Endothelial cell (in vitro differentiated cells): ENCODE results near the gene ROR2. TPM values are rescaled to one million over a fixed set of nuclear protein-coding genes. Genes with fewer than 3 reads are reported as not detected.

Experiments
- DNase-seq: peaks from one replicate; pipeline ENCODE4 v3.0.0; 2021; ENCODE audit warnings: low spot score
- H3K27ac Mint-ChIP-seq: one replicate; pipeline ENCODE4 v1.8.0; 2021; ENCODE audit warnings: mixed read lengths, inconsistent platforms; ENCODE audit not compliant: unreplicated experiment
- H3K27me3 Mint-ChIP-seq: one replicate; pipeline ENCODE4 v1.8.0; 2021; ENCODE audit warnings: mild to moderate bottlenecking, moderate library complexity, mixed read lengths, inconsistent platforms; ENCODE audit not compliant: unreplicated experiment
- H3K36me3 Mint-ChIP-seq: one replicate; pipeline ENCODE4 v1.8.0; 2021; ENCODE audit warnings: mild to moderate bottlenecking, low read depth, mixed read lengths, inconsistent platforms; ENCODE audit not compliant: unreplicated experiment
- H3K4me1 Mint-ChIP-seq: one replicate; pipeline ENCODE4 v1.8.0; 2021; ENCODE audit warnings: mild to moderate bottlenecking, mixed read lengths, inconsistent platforms; ENCODE audit not compliant: unreplicated experiment
- H3K4me3 Mint-ChIP-seq: one replicate; pipeline ENCODE4 v1.8.0; 2021; ENCODE audit warnings: mild to moderate bottlenecking, mixed read lengths, inconsistent platforms; ENCODE audit not compliant: unreplicated experiment
- H3K9me3 Mint-ChIP-seq: one replicate; pipeline ENCODE4 v1.8.0; 2021; ENCODE audit warnings: mixed read lengths, inconsistent platforms; ENCODE audit not compliant: unreplicated experiment
- total RNA-seq: library from RNA; stranded (reverse); fragmentation: NEBNext Ultra II Directional; extraction: Animal tissue kit (Norgen Biotek cat#: 25700); gene quantifications from one replicate; pipeline ENCODE4 v1.2.1, GENCODE V29; 2021; ENCODE audit not compliant: unreplicated experiment
- TF ChIP-seq, protein P1 (sequence below): fragments of 200-600 bp; sonication (generic); IDR thresholded peaks from one replicate; pipeline ENCODE4 v1.5.0; 2021; ENCODE audit warnings: antibody characterized with exemption; ENCODE audit not compliant: unreplicated experiment

The ROR2 gene
- total RNA-seq, 1 donor from 2014 or later, result 3.5 TPM

DNA sequence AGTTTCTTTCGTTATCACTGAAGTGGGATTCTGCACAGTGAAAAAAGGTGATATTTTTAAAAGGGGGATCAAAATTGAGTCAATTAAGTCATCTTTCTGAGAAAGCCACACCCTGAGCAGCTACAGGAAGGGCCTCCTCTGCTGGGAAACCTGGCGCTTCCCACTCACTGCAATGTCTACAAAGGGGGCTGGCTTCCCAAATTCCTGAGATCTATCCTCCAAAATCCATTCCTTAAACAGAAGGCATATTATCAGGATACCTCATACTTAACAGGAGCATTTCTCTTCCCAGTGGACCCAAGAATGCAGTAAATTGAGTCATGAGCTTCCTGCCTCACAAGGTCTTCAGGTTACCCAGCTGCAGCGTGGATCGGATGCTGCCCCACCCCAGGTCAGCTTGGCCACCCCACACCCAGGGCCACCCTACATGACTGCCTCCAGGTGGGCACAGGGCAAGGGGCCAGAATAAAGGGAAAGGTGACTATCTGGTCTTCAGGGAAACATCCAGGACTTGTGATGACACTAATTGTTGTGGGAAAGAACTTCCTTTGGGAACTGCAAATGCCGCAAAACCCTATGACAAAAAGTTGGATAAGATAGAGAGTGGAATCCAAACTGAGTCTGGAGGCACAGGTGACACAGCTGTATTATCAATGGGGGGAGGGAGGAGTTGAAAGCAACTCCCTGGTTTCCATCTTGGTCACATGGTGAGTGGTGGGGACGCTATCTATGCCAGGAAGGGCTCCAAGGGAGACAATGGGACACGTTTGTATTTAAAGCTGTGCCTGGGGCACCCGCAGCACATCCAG, 42.3 kb downstream of the ROR2 start:
- Mint-ChIP-seq H3K27me3 (peaks cover 1% of the 10 kb centered on the region), H3K4me3 (no peak overlapping the region), H3K36me3 (no peaks in the 10 kb centered on the region), H3K9me3 (no peaks in the 10 kb centered on the region), H3K27ac (no peak overlapping the region), H3K4me1 (peaks cover 20% of the 10 kb centered on the region)
- TF ChIP-seq, protein P1, sequence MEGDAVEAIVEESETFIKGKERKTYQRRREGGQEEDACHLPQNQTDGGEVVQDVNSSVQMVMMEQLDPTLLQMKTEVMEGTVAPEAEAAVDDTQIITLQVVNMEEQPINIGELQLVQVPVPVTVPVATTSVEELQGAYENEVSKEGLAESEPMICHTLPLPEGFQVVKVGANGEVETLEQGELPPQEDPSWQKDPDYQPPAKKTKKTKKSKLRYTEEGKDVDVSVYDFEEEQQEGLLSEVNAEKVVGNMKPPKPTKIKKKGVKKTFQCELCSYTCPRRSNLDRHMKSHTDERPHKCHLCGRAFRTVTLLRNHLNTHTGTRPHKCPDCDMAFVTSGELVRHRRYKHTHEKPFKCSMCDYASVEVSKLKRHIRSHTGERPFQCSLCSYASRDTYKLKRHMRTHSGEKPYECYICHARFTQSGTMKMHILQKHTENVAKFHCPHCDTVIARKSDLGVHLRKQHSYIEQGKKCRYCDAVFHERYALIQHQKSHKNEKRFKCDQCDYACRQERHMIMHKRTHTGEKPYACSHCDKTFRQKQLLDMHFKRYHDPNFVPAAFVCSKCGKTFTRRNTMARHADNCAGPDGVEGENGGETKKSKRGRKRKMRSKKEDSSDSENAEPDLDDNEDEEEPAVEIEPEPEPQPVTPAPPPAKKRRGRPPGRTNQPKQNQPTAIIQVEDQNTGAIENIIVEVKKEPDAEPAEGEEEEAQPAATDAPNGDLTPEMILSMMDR, result no peak
- DNase-seq, result no peak

DNA sequence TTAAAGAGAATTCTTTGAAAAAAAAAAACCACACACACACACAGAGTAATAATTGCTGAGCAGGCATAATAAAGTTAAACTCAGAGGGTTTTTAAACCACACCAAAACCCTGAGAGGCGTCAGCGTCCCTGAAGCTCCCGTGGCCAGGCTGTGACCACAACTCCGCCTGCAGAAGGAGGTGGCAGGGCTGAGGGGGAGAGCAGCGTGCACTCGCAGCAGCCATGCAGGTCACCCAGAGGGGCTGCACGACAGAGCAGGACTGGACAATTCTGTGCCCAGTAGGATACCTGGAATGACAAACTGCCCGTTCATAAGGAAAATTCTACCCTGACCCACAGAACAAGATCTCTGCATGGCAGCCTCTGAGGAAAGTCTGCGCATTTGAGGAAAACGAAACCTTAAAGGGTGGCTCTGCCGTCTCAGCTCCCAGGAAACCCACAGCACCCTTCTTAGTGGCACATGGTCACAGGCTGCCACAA, 44.0 kb downstream of the ROR2 start:
- H3K4me1 Mint-ChIP-seq, result peaks cover 12% of the 10 kb centered on the region

DNA sequence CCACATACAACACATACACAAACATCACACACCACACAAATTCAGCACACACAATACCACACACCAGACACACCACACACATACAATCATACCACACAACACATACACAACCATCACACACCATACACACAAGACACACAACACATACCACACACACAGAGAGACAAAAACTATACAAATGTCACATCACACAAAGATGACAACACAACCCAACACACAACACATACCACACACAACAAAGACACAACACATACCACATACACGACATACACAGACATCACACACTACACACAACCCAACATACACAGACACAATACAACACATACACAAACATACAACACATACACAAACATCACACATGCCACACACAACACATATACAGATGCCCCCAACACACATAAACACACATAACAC, 44.8 kb downstream of the ROR2 start:
- no peaks in the 10 kb centered on the region for H3K36me3 Mint-ChIP-seq
- no peaks in the 10 kb centered on the region for H3K9me3 Mint-ChIP-seq
- H3K27ac Mint-ChIP-seq, result no peak overlapping the region
- H3K4me1 Mint-ChIP-seq, result peaks cover 9% of the 10 kb centered on the region
- H3K4me3 Mint-ChIP-seq, result no peak overlapping the region
- DNase-seq, result no peak
- H3K27me3 Mint-ChIP-seq, result peaks cover 1% of the 10 kb centered on the region
- TF ChIP-seq, protein P1, result no peak

More for the DNA sequence above, 44.0 kb downstream of the ROR2 start:
- H3K27me3 Mint-ChIP-seq, result peaks cover 1% of the 10 kb centered on the region
- no peaks in the 10 kb centered on the region for H3K9me3 Mint-ChIP-seq
- no peak for DNase-seq
- H3K36me3 Mint-ChIP-seq, result no peaks in the 10 kb centered on the region
- no peak overlapping the region for H3K4me3 Mint-ChIP-seq
- TF ChIP-seq, protein P1, result no peak
- H3K27ac Mint-ChIP-seq, result no peak overlapping the region

DNA sequence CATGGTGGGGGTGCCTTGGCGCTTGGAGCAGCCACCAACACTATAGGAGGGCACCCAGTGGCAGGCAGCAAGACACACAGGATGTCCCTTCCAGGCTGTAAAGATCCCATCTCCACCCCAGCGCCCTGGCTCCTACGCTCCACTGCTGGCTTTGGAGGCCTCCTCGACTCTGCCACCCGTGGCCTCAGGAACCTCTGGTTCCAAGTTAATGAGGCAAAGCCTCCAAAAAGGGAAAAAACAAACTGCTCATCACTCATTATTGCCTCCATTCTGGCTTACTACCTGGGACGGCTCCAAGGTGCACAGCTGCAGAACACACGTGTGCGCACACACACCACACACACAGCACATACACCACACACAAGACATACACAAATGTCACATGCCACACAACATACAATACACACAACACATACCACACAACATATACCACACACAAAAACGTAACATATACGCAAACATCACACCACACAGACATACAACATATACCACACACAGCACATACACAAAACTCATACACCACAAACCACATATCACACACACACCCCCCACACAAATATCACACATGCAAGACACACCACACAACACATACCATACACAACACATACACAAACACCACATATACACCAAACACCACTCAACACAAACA, 45.3 kb downstream of the ROR2 start:
- no peaks in the 10 kb centered on the region for H3K9me3 Mint-ChIP-seq

More for the DNA sequence above, 45.3 kb downstream of the ROR2 start:
- TF ChIP-seq, protein P1, result no peak
- Mint-ChIP-seq H3K27ac (no peak overlapping the region), H3K27me3 (peaks cover 2% of the 10 kb centered on the region), H3K36me3 (no peaks in the 10 kb centered on the region), H3K4me3 (no peak overlapping the region), H3K4me1 (peaks cover 11% of the 10 kb centered on the region)
- DNase-seq, result no peak
